Subcutaneous abdominal adipose tissue (tissue), 5 donors: ENCODE data around the gene ZNF558.
"Not testable (repeated sequence)": the region's sequence is repeated elsewhere in the genome, so short reads cannot be mapped to it uniquely, and the experiment has no call there.

Source experiments
- H3K27ac ChIP-seq: one replicate; pipeline ENCODE4 v1.7.0; 2013; ENCODE audit warnings: low read depth, mild to moderate bottlenecking, inconsistent platforms, low read length, moderate library complexity
- H3K27me3 ChIP-seq, 5 donors: one replicate each; pipeline ENCODE4 v1.7.0; 2013; ENCODE audit warnings: low read length in 5 of 5, inconsistent platforms in 1 of 5; ENCODE audit not compliant: control insufficient read depth in 5 of 5, insufficient read depth in 4 of 5
- H3K36me3 ChIP-seq, 5 donors: one replicate each; pipeline ENCODE4 v1.7.0; 2013; ENCODE audit warnings: low read length in 5 of 5; ENCODE audit not compliant: control insufficient read depth in 5 of 5, insufficient read depth in 5 of 5
- H3K4me1 ChIP-seq, 5 donors: one replicate each; pipeline ENCODE4 v1.7.0; 2013; ENCODE audit warnings: low read length in 5 of 5, mild to moderate bottlenecking in 3 of 5, moderate library complexity in 1 of 5; ENCODE audit not compliant: control insufficient read depth in 5 of 5, insufficient read depth in 5 of 5
- H3K4me3 ChIP-seq, 5 donors: one replicate each; pipeline ENCODE4 v1.7.0; 2013; ENCODE audit warnings: low read length in 5 of 5, low read depth in 1 of 5
- H3K9ac ChIP-seq, 5 donors: one replicate each; pipeline ENCODE4 v1.7.0; 2013; ENCODE audit warnings: low read length in 5 of 5, mild to moderate bottlenecking in 4 of 5, moderate library complexity in 3 of 5
- H3K9me3 ChIP-seq, 5 donors: one replicate each; pipeline ENCODE4 v1.7.0; 2013; ENCODE audit warnings: low read length in 5 of 5; ENCODE audit not compliant: control insufficient read depth in 5 of 5
- donor health status: healthy.
- donor health status: healthy.
- donor health status: healthy.
- donor health status: healthy.
- donor health status: healthy.

Gene ZNF558

GRCh38 chr19:8814176-8814575, 17.9 kb downstream of the ZNF558 start:
- Histone ChIP-seq H3K9me3 (peaks cover 83 to 95% (median 90%) of the 10 kb centered on the region in 5 donors), H3K36me3 (peaks cover 77 to 90% (median 85%) of the 10 kb centered on the region in 5 donors), H3K9ac (no peak overlapping the region), H3K4me1 (no peaks in the 10 kb centered on the region), H3K27me3 (no peaks in the 10 kb centered on the region), H3K4me3 (peak overlapping the region; percentile 24 to 60 (median 45)), H3K27ac (no peak overlapping the region)

GRCh38 chr19:8811315-8812172, 20.6 kb downstream of the ZNF558 start:
- H3K9me3 ChIP-seq = peaks cover 86 to 100% (median 97%) of the 10 kb centered on the region in 5 donors
- H3K36me3 ChIP-seq = peaks cover 70 to 80% (median 76%) of the 10 kb centered on the region in 5 donors
- no peak overlapping the region for H3K9ac ChIP-seq
- peak overlapping the region; percentile 26 to 61 (median 45) for H3K4me3 ChIP-seq
- no peak overlapping the region for H3K27ac ChIP-seq
- no peaks in the 10 kb centered on the region for H3K27me3 ChIP-seq
- no peaks in the 10 kb centered on the region for H3K4me1 ChIP-seq

DNA sequence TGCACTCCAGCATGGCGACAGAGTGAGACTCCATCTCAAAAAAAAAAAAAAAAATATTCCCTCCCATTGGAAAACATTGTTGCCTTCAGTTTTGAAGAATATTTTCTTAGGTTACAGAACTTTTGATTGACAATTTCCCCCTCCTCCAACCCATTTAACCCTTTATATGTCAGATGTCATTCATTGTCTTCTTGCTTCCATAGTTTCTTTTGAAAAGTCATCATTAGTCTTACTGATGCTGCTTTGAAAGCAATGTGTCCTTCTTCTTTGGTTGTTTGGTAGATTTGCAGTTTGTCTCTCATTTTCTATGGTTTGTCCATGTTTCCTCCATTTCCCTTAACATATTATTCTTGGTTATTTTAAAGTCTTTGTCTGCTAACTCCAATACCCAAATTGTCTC, 25.4 kb downstream of the ZNF558 start:
- no peak overlapping the region for H3K27ac ChIP-seq
- peaks cover 59 to 94% (median 82%) of the 10 kb centered on the region in 5 donors for H3K9me3 ChIP-seq
- peaks cover 37 to 54% (median 50%) of the 10 kb centered on the region in 5 donors for H3K36me3 ChIP-seq
- no peak overlapping the region for H3K9ac ChIP-seq
- H3K4me1 ChIP-seq = no peaks in the 10 kb centered on the region
- H3K27me3 ChIP-seq = no peaks in the 10 kb centered on the region
- H3K4me3 ChIP-seq = peak overlapping the region; percentile 20 to 64 (median 30)

DNA sequence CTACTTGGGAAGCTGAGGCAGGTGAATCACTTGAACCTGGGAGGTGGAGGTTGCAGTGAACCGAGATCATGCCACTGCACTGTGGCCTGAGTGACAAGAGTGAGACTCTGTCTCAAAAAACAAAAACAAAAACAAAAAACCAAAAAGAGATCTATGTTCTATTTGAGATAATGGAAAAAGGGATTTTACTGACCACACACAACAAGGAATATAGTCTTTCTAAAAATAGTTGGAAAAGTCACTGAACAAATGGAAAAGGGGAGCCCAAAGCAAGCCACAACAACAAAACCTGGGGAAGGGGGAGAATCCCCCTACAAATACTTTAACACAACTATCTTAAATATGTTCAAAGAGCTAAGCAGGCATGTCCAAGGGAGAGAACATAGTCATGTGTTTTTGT, 37.3 kb downstream of the ZNF558 start:
- Histone ChIP-seq H3K4me1 (no peaks in the 10 kb centered on the region), H3K27ac (no peak overlapping the region), H3K4me3 (peak overlapping the region in 2 of 5 donors; percentile 16 to 21), H3K9ac (no peak overlapping the region), H3K27me3 (no peaks in the 10 kb centered on the region), H3K36me3 (no peaks in the 10 kb centered on the region), H3K9me3 (peaks cover 3 to 23% (median 16%) of the 10 kb centered on the region in 5 donors)

DNA sequence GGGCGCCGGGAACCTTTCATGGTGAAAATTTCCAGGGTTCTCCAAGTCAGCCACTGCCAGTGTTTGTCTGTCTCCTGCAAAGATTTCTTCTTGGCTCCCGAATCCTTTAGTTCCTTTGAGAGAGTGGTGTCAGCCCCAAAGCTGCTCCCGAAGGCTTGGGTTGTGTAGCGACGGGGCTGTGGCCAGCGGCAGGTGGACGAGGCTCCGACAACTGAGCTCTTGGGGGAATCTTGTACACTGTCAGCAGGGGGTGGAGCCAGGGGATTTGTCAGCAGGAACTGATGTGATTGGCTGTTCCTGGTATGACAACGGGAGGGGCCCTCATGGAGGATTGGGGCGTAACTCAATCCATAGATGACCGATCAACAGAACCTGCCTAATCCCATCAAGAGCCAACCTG, 58.5 kb downstream of the ZNF558 start:
- not testable (repeated sequence) for H3K27ac ChIP-seq, H3K27me3 ChIP-seq, H3K4me1 ChIP-seq, H3K9ac ChIP-seq, H3K9me3 ChIP-seq, H3K4me3 ChIP-seq, H3K36me3 ChIP-seq

DNA sequence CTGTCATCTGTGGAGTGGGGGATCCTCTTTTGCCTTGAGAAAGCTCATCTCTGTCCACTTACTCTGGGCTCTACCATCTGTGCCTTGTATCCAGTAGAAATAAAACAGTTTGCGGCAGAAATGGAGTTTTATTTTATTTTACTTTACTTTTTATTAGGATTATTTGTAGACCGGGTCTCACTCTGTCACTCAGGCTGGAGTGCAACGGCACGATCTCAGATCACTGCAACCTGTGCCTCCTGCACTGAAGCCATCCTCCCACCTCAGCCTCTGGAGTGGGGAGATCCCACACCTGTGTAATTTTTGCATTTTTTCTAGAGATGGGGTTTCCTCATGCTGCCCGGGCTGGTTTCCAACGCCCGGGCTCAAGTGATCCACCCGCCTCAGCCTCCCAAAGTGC, 62.8 kb downstream of the ZNF558 start:
- not testable (repeated sequence) for H3K27ac ChIP-seq

GRCh38 chr19:8767257-8767656, 64.8 kb downstream of the ZNF558 start:
- H3K27ac ChIP-seq, H3K27me3 ChIP-seq, H3K9ac ChIP-seq, H3K9me3 ChIP-seq, H3K4me3 ChIP-seq, H3K36me3 ChIP-seq, H3K4me1 ChIP-seq: not testable (repeated sequence)

More for the DNA sequence above, 62.8 kb downstream of the ZNF558 start:
- not testable (repeated sequence) for H3K27me3 ChIP-seq, H3K9me3 ChIP-seq, H3K4me3 ChIP-seq, H3K9ac ChIP-seq, H3K36me3 ChIP-seq, H3K4me1 ChIP-seq
